Mesodermal cell (in vitro differentiated cells): ENCODE data around the gene MPZL1.
"Not testable (repeated sequence)": the region's sequence is repeated elsewhere in the genome, so short reads cannot be mapped to it uniquely, and the experiment has no call there.

Source experiments
- H3K27ac ChIP-seq: 2 replicates; pipeline ENCODE4 v1.7.0; 2013; ENCODE audit warnings: mild to moderate bottlenecking, low read depth, low read length, moderate library complexity; ENCODE audit not compliant: severe bottlenecking
- H3K36me3 ChIP-seq: 2 replicates; pipeline ENCODE4 v1.7.1; 2013; ENCODE audit warnings: mild to moderate bottlenecking, low read length, moderate library complexity; ENCODE audit not compliant: control insufficient read depth, insufficient read depth
- H3K4me1 ChIP-seq: one replicate; pipeline ENCODE4 v1.7.1; 2013; ENCODE audit warnings: mild to moderate bottlenecking, low read length; ENCODE audit not compliant: insufficient read depth, control insufficient read depth, poor library complexity, severe bottlenecking
- H3K4me3 ChIP-seq: 2 replicates; pipeline ENCODE4 v1.7.0; 2013; ENCODE audit warnings: low read length, control low read depth, mild to moderate bottlenecking; ENCODE audit not compliant: insufficient read depth, poor library complexity, severe bottlenecking; ENCODE audit errors: extremely low read depth
- H3K9me3 ChIP-seq: 2 replicates; pipeline ENCODE4 v1.7.1; 2013; ENCODE audit warnings: mild to moderate bottlenecking, low read length, moderate library complexity; ENCODE audit not compliant: control insufficient read depth
- WGBS, 2 experiments: methylation state at CpG; one replicate each; pipeline ENCODE4 v1.1.5; 2013; ENCODE audit warnings: missing lambda C conversion rate in 2 of 2; ENCODE audit not compliant: insufficient coverage in 2 of 2; 5-methylcytosine and 5-hydroxymethylcytosine counted together

Gene MPZL1

GRCh38 chr1:167718914-167719691 lies 2.7 kb upstream of the MPZL1 start:
- Histone ChIP-seq H3K4me1 (peaks cover 50% of the 10 kb centered on the region), H3K9me3 (no peaks in the 10 kb centered on the region), H3K4me3 (no peak overlapping the region), H3K36me3 (peaks cover 3% of the 10 kb centered on the region), H3K27ac (peak overlapping the region; percentile 94)
- 47 to 66% methylated on average over 5 to 6 of the region's 7 CpGs for WGBS, 2 experiments

GRCh38 chr1:167719715-167720421 lies 1.9 kb upstream of the MPZL1 start:
- H3K4me1 ChIP-seq: peaks cover 55% of the 10 kb centered on the region
- H3K4me3 ChIP-seq, H3K9me3 ChIP-seq: not testable (repeated sequence)
- peaks cover 11% of the 10 kb centered on the region for H3K36me3 ChIP-seq
- WGBS, 2 experiments: 92% methylated on average over 20 to 24 of the region's 25 CpGs
- peak overlapping the region; percentile 94 for H3K27ac ChIP-seq

- peak overlapping the region; percentile 64 for H3K27ac ChIP-seq
- H3K36me3 ChIP-seq: peaks cover 20% of the 10 kb centered on the region
- H3K9me3 ChIP-seq: no peaks in the 10 kb centered on the region
- WGBS, 2 experiments: 38 to 51% methylated on average over 10 of the region's 13 CpGs
- peaks cover 58% of the 10 kb centered on the region for H3K4me1 ChIP-seq
- H3K4me3 ChIP-seq: peak overlapping the region; percentile 97
Observed at GRCh38 chr1:167720965-167721616, 691 bp upstream of the MPZL1 start.

DNA sequence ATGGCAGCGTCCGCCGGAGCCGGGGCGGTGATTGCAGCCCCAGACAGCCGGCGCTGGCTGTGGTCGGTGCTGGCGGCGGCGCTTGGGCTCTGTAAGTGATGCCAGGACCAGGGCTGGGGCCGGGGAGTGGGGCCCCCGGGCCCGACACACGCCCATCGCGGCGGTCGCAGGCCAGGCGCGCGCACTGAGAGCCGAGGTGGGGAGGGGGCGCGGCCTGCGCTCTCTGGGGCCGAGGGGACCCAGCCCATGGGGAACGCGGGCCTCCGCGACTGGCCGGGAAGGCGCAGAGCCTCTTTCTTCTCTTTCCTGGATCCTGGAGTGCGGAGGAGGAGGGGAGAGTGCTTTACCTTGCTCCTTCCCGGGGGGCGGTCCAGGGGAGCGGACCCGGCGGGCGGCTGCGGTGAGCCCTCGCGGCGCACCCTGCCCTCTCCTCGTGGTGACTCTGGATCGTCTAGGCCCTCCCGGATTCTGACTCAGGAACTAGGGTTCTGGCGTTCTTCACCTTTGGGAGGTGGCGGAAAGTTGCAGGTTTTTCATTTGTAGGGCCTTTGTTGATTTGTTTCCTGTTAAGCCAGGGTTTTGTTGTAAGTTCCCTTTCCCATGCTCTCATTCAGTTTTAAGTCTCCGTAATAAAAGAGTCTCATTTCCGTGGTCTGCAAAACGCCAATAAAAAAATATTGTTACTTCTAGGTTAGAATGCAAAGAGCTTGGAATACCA lies 529 bp downstream of the MPZL1 start:
- Histone ChIP-seq H3K36me3 (peaks cover 29% of the 10 kb centered on the region), H3K9me3 (no peaks in the 10 kb centered on the region), H3K4me1 (peaks cover 52% of the 10 kb centered on the region), H3K27ac (peak overlapping the region; percentile 68), H3K4me3 (peak overlapping the region; percentile 97)
- 0% methylated on average over 24 to 31 of the region's 52 CpGs for WGBS, 2 experiments

DNA sequence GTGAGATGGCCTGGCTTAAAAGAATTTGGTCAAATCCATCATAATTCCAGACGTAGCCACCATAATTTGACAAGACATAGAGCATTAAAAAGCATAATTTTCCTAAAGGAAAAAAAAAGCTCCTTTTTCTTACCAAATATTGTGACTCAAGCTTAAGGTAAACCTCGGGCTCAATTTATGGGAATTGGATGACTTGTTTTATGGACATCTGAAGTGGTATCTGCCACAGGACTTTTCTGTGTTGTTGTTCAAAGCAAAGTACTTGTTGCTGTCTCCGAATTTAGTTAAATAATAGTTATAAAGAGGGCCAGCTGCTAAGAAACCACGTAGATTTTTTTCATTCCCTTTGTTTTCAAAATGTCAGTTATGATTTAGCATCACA lies 1.1 kb downstream of the MPZL1 start:
- H3K27ac ChIP-seq: peak overlapping the region; percentile 68
- H3K4me3 ChIP-seq: peak overlapping the region; percentile 97
- 17 to 40% methylated on average over 1 of the region's 4 CpGs for WGBS, 2 experiments
- peaks cover 47% of the 10 kb centered on the region for H3K4me1 ChIP-seq
- peaks cover 34% of the 10 kb centered on the region for H3K36me3 ChIP-seq
- H3K9me3 ChIP-seq: no peaks in the 10 kb centered on the region

GRCh38 chr1:167723707-167724323 lies 2.0 kb downstream of the MPZL1 start:
- Histone ChIP-seq H3K36me3 (peaks cover 37% of the 10 kb centered on the region), H3K9me3 (no peaks in the 10 kb centered on the region), H3K4me3 (peak overlapping the region; percentile 97), H3K4me1 (peaks cover 37% of the 10 kb centered on the region), H3K27ac (no peak overlapping the region)
- 90% methylated on average over 1 of the region's 2 CpGs; no CpG with 5 or more reads in 1 of the 2 experiments for WGBS, 2 experiments

DNA sequence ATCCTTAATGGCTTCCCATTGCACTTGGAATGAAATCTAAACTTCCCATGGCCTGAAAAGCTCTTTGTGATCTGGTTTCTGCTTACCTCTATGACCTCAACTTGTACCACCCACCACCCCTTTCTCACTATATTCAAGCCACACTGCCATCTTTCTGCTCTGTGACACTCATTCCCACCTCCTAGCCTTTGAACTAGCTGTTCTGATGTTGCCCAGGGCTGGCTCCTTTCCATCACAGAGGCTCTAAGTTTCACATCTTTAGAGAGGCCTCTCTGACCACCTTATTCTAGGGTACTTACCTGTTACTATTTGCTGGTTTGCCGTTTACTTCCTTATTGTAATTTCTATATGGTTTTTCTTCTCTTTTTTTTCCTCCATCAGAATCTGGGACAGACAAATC lies 4.2 kb downstream of the MPZL1 start:
- Histone ChIP-seq H3K27ac (no peak overlapping the region), H3K4me3 (no peak overlapping the region), H3K36me3 (peaks cover 58% of the 10 kb centered on the region), H3K4me1 (peaks cover 16% of the 10 kb centered on the region), H3K9me3 (no peaks in the 10 kb centered on the region)
- WGBS, 2 experiments: no CpG with 5 or more reads among the region's 1 CpG

GRCh38 chr1:167728818-167729410 lies 7.1 kb downstream of the MPZL1 start:
- Histone ChIP-seq H3K4me3 (no peak overlapping the region), H3K36me3 (peaks cover 84% of the 10 kb centered on the region), H3K9me3 (no peaks in the 10 kb centered on the region), H3K4me1 (peaks cover 10% of the 10 kb centered on the region), H3K27ac (no peak overlapping the region)
- WGBS, 2 experiments: 93 to 97% methylated on average over 5 of the region's 8 CpGs

DNA sequence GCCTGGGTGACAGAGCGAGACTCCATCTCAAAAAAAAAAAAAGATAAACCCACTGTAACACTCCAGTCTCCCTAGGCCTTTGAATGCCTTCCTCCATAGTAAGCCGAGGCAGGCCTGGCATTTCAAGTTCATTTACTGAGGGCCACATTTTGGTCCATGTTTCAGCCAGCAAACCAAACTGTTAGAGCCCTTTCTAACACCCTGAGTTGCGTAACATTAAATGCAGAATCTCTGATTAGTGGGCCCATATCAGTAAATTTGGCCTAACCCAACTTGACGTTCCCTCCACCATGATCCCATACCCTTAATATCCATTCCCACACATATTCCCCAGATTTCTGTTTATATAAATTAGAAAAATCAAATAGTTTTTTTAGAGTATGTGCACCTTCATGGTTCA lies 12.4 kb downstream of the MPZL1 start:
- Histone ChIP-seq H3K4me3 (no peak overlapping the region), H3K27ac (no peak overlapping the region), H3K36me3 (peaks cover 98% of the 10 kb centered on the region), H3K9me3 (peaks cover 11% of the 10 kb centered on the region), H3K4me1 (peaks cover 3% of the 10 kb centered on the region)
- 96 to 100% methylated on average over 3 to 4 of the region's 4 CpGs for WGBS, 2 experiments

DNA sequence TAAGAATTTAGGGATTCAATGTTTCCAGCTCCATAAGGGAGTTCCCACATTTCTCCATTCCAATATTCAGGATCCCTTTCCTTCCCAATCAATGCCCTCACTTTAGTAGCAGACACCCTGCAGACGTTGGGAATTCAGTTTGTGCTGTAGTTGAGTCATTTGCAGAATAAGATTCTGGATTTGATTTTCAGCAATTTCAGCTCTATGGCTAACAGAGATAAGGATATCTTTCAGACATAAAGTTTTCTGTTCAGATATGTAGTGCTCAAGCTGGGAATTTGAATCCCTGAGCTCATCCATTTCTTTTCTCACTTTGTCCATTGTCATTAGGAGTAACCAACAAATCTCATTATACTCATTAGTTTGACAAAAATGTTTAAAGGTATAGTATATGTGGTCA lies 13.1 kb downstream of the MPZL1 start:
- H3K27ac ChIP-seq: no peak overlapping the region
- WGBS, 2 experiments: 80% methylated on average over 1 of the region's 1 CpG; no CpG with 5 or more reads in 1 of the 2 experiments
- H3K4me3 ChIP-seq: no peak overlapping the region
- H3K9me3 ChIP-seq: peaks cover 11% of the 10 kb centered on the region
- peaks cover 96% of the 10 kb centered on the region for H3K36me3 ChIP-seq
- H3K4me1 ChIP-seq: peaks cover 8% of the 10 kb centered on the region
